HK-2 (cell line): ENCODE measurements around the gene ATP6V1B1.

ENCODE experiments used
- DNase-seq: peaks from one replicate; pipeline ENCODE4 v3.0.0-alpha.2; 2018; ENCODE audit not compliant: unreplicated experiment

ATP6V1B1 gene

DNA sequence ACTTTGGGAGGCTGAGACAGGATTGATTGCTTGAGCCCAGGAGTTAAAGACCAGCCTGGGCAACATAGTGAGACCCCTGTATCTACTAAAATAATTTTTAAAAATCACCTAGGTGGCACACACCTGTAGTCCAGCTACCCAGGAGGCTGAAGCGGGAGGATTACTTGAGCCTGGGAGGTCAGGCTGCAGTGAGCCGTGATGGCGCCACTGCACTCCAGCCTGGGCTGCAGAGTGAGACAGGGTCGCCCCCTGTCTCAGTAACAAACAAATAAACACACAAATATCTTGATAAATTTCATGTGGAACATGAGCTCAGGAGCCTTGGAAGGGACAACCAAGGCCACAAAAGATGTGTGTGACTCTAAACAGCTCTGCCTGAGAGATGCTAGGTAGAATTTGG lies 31.0 kb downstream of the ATP6V1B1 start:
- DNase-seq = no peak

DNA sequence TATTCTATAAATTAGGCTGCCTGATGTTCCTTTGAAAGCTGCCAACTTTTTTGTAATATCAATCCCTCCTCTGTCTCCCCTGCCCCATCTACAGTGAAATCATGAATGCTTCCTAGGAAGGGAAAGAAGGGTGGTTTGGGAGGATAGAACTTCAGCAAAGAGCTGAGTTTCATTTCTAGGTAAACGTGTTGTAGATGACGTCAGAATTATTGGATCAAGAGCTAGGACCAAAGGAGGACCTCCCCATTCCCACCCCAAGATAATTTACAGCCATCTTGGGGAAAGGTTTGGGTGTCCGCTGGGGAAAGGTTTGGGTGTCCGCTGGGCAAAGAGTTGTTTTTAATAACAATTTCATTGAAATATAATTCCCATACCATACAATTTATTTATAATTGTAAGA lies 31.5 kb downstream of the ATP6V1B1 start:
- no peak for DNase-seq

DNA sequence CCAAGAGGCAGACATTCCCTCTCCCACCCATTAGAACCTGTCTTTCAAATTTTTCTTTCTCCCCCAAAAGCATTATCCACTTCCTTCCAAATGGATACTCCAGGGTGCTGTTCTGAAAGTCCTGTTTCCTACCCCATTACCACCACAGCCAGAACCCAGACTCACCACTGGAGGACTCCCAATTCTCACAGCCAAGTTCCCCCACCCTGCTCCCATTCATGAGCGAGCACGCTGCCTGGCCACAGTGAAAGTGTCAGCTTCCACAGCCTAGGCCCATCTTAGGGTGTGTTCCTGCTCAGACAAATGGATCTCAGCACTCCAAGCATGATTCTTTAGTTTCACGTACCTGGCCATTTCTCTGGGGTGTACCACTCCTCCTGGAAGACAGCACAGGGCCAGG lies 38.9 kb downstream of the ATP6V1B1 start:
- no peak for DNase-seq

DNA sequence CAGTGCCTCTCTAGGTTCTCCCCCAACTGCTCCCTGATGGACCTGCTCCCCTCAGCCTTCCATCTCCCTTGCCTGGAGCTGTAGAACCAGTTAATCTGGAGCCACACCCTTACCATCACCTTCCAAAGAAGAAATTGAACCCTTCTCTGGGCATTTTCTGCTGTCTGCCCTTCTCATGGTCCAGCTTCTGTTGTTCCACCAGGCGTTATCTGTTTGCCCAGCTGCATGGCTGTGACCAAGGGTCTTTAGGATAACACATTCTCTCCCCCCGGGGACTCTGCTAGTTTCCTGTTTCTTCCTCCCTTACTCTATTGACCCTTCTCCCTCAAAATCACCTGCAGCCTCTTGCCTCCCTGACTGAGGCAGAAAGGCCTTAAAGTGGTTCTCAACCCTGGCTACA lies 39.5 kb downstream of the ATP6V1B1 start:
- DNase-seq = no peak

DNA sequence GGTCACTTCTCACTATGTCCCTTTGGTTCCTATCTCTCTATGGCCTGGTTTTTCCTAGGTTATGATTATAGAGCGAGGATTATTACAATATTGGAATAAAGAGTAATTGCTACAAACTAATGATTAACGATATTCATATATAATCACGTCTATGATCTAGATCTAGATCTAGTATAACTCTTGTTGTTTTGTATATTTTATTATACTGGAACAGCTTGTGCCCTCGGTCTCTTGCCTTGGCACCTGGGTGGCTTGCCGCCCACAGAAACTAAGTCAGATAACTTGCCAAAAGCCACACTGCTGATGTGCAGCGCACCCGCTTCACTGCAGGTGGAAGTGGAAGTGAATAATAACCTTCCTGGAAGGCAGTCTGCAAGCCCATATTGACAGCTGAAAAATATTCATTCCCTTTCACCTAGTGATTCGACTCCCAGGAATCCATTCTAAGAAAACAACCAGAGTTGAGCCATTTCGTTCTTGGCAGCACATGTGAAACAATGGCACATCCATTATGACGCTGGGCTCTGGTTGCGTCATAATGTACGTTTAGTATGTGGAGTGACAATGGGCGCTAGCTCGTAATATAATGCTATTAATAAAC lies 42.0 kb downstream of the ATP6V1B1 start:
- no peak for DNase-seq

DNA sequence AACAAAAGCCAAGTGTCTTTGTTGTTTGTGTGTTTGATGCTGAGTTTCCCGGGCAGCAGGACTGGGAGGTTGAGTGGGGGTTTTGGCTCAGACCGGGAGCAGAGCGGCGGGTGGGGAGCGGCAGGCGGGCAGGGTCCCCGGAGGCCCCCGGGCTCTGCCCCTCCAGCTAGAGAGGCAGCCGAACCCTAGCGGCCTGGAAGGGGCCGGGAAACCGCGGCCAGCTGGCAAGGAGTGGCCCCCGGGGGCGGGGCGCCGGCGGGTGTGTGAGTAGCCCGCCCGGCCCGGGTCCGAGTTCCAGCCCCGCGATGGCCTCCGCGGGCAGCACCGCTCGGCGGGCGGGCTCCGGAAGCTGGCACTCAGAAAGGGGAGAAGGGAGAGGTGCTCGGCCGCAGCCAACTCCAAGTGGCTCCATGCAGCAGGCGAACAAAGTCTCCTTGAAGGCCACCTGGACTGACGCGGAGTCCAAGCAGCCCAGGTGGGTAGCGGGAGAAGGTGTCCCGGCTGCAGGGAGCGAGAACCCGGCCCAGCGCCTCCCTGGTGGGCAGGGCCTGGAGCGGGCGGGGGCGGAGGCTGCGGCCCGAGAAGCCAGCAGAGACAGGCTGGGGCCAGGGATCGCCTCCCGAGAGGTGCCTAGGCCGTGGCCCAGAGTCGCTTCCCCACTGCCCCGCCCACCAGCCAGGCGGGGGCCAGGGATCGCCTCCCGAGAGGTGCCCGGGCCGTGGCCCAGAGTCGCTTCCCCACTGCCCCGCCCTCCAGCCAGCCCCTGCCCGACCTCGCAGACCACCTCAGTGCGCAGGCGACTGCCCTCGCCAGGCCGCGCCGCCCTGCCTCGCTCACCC lies 42.9 kb downstream of the ATP6V1B1 start, which contains the start of gene ANKRD53:
Gene ANKRD53 (plus strand): TSS at position 290 of the 839 bp plus-strand sequence. CDS start 16 bp downstream, at position 306.
- DNase-seq = no peak

DNA sequence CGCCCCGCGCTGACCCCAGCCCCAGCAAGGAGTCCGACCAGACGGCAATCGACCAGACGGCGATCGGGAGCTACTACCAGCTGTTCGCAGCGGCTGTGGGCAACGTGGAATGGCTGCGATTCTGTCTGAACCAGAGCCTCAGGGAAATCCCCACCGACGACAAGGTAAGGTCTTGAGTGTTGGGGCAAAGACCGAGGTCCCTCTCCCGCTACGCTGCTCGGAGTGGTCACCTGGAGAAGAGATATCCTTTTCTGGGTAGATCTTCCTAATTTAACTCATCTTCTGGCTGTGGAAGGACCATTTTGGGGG lies 43.4 kb downstream of the ATP6V1B1 start:
- no peak for DNase-seq

- no peak for DNase-seq
These were observed 43.9 kb downstream of the ATP6V1B1 start for GRCh38 chr2:70979626-70980025.

DNA sequence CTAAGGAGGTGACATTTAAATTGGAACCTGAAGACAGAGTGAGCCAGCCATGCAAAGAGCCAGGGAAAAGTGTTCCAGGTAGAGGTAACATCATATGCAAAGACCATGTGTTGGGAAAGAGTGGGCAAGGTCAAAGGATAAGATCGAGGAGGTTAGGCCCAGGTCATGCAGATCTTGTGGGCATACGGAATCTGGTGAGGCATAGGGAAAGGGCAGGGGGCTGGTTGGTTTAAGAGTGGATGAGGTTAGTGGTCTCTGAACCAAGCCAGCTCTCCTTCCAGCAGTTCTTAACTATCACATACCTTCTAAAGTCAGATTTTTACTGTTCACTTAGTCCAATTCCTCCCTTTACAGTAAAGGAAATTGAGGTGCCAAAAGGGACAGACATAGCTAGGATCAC lies 45.7 kb downstream of the ATP6V1B1 start:
- no peak for DNase-seq

- no peak for DNase-seq
These were observed 46.4 kb downstream of the ATP6V1B1 start for GRCh38 chr2:70981866-70982810.

GRCh38 chr2:70982971-70983370 lies 47.3 kb downstream of the ATP6V1B1 start:
- DNase-seq = no peak

GRCh38 chr2:70983506-70984227 lies 48.0 kb downstream of the ATP6V1B1 start:
- DNase-seq = no peak

DNA sequence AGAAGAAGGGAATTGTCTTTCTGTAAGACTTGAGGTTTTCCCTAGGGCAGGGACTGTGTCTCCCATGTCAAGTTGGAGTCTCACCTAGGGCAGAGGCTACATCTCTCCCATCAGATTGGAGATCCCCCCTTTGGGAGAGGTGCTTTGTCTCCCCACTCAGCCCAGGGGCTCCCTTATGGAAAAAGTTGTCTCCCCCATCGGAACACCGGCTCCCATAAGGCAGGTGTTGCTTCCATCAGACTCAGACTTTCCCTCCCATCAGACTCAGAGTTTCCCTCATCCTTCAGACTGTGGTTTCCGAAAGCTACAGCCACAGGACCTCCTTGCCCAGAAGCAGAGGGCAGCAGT lies 48.5 kb downstream of the ATP6V1B1 start:
- DNase-seq = no peak

DNA sequence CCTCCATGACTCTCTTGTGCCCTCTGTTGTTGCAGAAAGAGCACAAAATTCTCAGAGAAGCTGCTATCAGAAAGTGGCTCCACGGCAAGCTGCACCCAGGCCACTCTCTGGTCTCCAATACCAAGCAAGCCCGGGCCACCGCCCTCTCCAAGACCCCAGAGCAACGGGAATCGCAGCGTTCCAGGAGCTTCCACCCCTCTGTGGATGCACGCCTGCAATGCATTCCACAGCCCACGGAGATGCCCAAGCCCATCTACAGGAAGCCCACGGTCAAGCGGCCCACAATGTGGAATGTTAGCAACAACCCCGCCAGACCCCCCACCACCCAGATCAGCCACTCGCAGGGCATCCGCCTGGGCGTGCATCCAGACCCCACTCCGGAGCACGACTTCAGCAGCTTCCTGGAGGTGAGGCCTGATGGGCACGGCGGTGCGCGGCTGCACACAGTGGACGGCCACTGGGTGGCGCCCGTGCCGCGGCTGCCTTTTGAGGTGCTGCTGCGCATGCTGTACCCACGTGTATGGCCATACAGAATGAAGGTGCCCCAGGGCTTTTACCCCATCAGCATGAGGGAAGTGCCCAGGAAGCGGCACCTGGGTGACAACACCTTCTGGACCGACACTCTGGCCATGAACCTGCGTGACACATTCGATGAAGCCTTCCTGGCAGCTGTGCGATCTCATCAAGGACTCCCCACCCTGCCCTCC lies 49.0 kb downstream of the ATP6V1B1 start:
- DNase-seq = no peak

DNA sequence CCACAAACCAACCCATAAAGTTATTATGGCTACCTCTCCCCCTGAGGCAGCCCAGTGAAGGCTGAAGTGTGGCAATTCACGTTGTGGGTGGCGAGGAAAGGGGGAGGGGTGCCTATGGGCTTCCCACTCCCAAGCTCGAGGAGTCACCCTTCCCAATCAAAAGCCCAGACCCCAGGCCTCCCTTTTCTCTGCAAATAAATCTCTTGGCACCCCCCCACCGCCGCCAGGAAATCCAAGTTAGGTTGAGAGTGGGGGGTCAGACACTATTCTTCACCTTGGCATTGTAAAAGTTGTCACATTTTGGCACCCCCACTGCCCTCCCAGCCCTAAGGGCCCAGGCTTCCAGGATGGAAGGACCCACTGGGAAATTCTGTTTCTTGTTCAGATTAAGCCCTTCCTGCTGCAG lies 49.6 kb downstream of the ATP6V1B1 start:
- no peak for DNase-seq

DNA sequence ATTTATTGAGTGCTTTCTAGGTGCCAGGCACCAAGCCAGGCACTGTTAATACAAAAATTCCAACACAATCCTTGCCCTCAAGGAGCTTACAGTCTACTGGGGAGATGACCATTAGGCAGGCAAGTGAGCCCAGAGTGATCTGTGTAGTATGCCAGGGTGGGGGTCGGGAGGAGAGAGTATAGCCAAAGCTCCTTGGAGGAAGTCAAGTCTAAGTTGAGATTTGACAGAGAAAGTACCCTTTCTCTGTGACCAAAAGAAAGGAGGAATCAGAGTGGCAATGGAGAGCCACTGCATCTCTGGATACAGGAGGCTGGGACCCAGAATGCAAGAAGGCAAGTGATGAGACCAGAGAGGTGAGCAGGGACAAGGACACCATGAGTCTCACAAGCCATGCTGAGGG lies 50.3 kb downstream of the ATP6V1B1 start:
- no peak for DNase-seq

- DNase-seq = no peak
These were observed 50.9 kb downstream of the ATP6V1B1 start for GRCh38 chr2:70986499-70987189.

- no peak for DNase-seq
These were observed 51.7 kb downstream of the ATP6V1B1 start for GRCh38 chr2:70987386-70987785.

GRCh38 chr2:70988151-70988550 lies 52.5 kb downstream of the ATP6V1B1 start:
- DNase-seq = no peak
